Vagina (tissue), 2 donors: ENCODE measurements around the gene SMIM23.

Experiments
- CTCF ChIP-seq, 3 experiments: fragments of 450-650 bp in 2 of 3; fragments of 200-600 bp in 1 of 3; sonication (generic) in 1 of 3; IDR thresholded peaks; one replicate each; pipeline ENCODE4 v1.5.1; 2017 to 2019; ENCODE audit warnings: antibody characterized with exemption in 3 of 3, mild to moderate bottlenecking in 2 of 3, moderate library complexity in 2 of 3
- POLR2AphosphoS5 ChIP-seq, 2 donors: sonication (generic); formaldehyde crosslinking; IDR thresholded peaks; one replicate each; pipeline ENCODE4 v1.9.0; 2017; ENCODE audit warnings: antibody characterized with exemption in 2 of 2, mild to moderate bottlenecking in 2 of 2, low read depth in 1 of 2; ENCODE audit not compliant: insufficient read depth in 1 of 2

GRCh38 chr5:171783051-171783450 is 2.6 kb upstream of the SMIM23 start:
- TF ChIP-seq CTCF (IDR thresholded peaks at IDR 0.05): no peak
- no peak for TF ChIP-seq POLR2AphosphoS5 (IDR thresholded peaks at IDR 0.05; ENCODE audit: insufficient read depth in 1 of 2, low read depth in 1 of 2)
